ENCODE data around the gene NDUFAF4.

Gene NDUFAF4

GRCh38 chr6:96897396-96898240 is at the start of gene NDUFAF4:
TSS of gene NDUFAF4 (minus strand) at chr6:96897891. CDS start at chr6:96897801, 90 bp downstream.
- Histone ChIP-seq H3K4me1 (ENCODE audit: control insufficient read depth, low read length) (peaks cover 31% of the 10 kb centered on the region), H3K36me3 (ENCODE audit: control insufficient read depth, low read length) (peaks cover 50% of the 10 kb centered on the region), H3K27me3 (ENCODE audit: control insufficient read depth, low read length) (peaks cover 10% of the 10 kb centered on the region; the same call in 1 of the 2 replicates), H3K9me3 (ENCODE audit: control insufficient read depth, insufficient read depth, low read length) (no peaks in the 10 kb centered on the region), H3K9me2 (replicated peaks; ENCODE audit: control insufficient read depth, low read length) (no peaks in the 10 kb centered on the region), H3F3A (ENCODE audit: control insufficient read depth, insufficient read depth) (peaks cover 7% of the 10 kb centered on the region), H3K27ac (ENCODE audit: low read depth, low read length) (peak within 1 kb of the TSS; percentile 64), H4K20me1 (ENCODE audit: control insufficient read depth, insufficient read depth, low read depth, low read length) (peaks cover 26% of the 10 kb centered on the region), H3K4me2 (ENCODE audit: low read length) (peak within 1 kb of the TSS; percentile 71), H3K79me2 (ENCODE audit: control insufficient read depth, low read length) (peaks cover 50% of the 10 kb centered on the region), H3K4me3 (ENCODE audit: low read length) (peak within 1 kb of the TSS; percentile 99)
- TF ChIP-seq EZH2phosphoT487 (IDR thresholded peaks at IDR 0.05; ENCODE audit: borderline replicate concordance, low read length), result no peak
- peak; percentile 81 for TF ChIP-seq CTCF (IDR thresholded peaks at IDR 0.05; ENCODE audit: low read depth, low read length, poor library complexity, severe bottlenecking)

GRCh38 chr6:96947055-96947454 is 49.4 kb upstream of the NDUFAF4 start:
- peak overlapping the region; percentile 37 for H3K4me2 ChIP-seq (ENCODE audit: low read length)
- H3K27ac ChIP-seq (ENCODE audit: low read depth, low read length), result no peak overlapping the region

GRCh38 chr6:96943555-96944215 is 46.0 kb upstream of the NDUFAF4 start:
- H3K9me3 ChIP-seq (ENCODE audit: control insufficient read depth, insufficient read depth, low read length), result no peaks in the 10 kb centered on the region
- no peaks in the 10 kb centered on the region for H3F3A ChIP-seq (ENCODE audit: control insufficient read depth, insufficient read depth)
- no peaks in the 10 kb centered on the region for H3K27me3 ChIP-seq (ENCODE audit: control insufficient read depth, low read length)
- no peaks in the 10 kb centered on the region for H3K9me2 ChIP-seq (replicated peaks; ENCODE audit: control insufficient read depth, low read length)
- peaks cover 7% of the 10 kb centered on the region for H3K4me1 ChIP-seq (ENCODE audit: control insufficient read depth, low read length)
- no peaks in the 10 kb centered on the region for H4K20me1 ChIP-seq (ENCODE audit: control insufficient read depth, insufficient read depth, low read depth, low read length)
- H3K4me2 ChIP-seq (ENCODE audit: low read length), result no peak overlapping the region
- H3K4me3 ChIP-seq (ENCODE audit: low read length), result no peak overlapping the region
- H3K79me2 ChIP-seq (ENCODE audit: control insufficient read depth, low read length), result no peaks in the 10 kb centered on the region
- no peak overlapping the region for H3K27ac ChIP-seq (ENCODE audit: low read depth, low read length)
- H3K36me3 ChIP-seq (ENCODE audit: control insufficient read depth, low read length), result no peaks in the 10 kb centered on the region
- TF ChIP-seq CTCF (IDR thresholded peaks at IDR 0.05; ENCODE audit: low read depth, low read length, poor library complexity, severe bottlenecking), result no peak
- TF ChIP-seq EZH2phosphoT487 (IDR thresholded peaks at IDR 0.05; ENCODE audit: borderline replicate concordance, low read length), result no peak

More at GRCh38 chr6:96947055-96947454, 49.4 kb upstream of the NDUFAF4 start:
- no peaks in the 10 kb centered on the region for H3K9me2 ChIP-seq (replicated peaks; ENCODE audit: control insufficient read depth, low read length)
- no peak for TF ChIP-seq EZH2phosphoT487 (IDR thresholded peaks at IDR 0.05; ENCODE audit: borderline replicate concordance, low read length)
- no peak for TF ChIP-seq CTCF (IDR thresholded peaks at IDR 0.05; ENCODE audit: low read depth, low read length, poor library complexity, severe bottlenecking)
- no peaks in the 10 kb centered on the region for H3K9me3 ChIP-seq (ENCODE audit: control insufficient read depth, insufficient read depth, low read length)
- H3K79me2 ChIP-seq (ENCODE audit: control insufficient read depth, low read length), result no peaks in the 10 kb centered on the region
- no peaks in the 10 kb centered on the region for H3K27me3 ChIP-seq (ENCODE audit: control insufficient read depth, low read length)
- no peaks in the 10 kb centered on the region for H4K20me1 ChIP-seq (ENCODE audit: control insufficient read depth, insufficient read depth, low read depth, low read length)
- H3F3A ChIP-seq (ENCODE audit: control insufficient read depth, insufficient read depth), result no peaks in the 10 kb centered on the region
- no peaks in the 10 kb centered on the region for H3K36me3 ChIP-seq (ENCODE audit: control insufficient read depth, low read length)
- no peak overlapping the region for H3K4me3 ChIP-seq (ENCODE audit: low read length)
- peaks cover 7% of the 10 kb centered on the region for H3K4me1 ChIP-seq (ENCODE audit: control insufficient read depth, low read length)

All from DOHH2 (cell line).